GM19238 (cell line): ENCODE results near the gene NBEAL1.
A peak's percentile ranks its signal among the peaks of the same experiment; 100 is the strongest.
"Not testable (repeated sequence)": the region's sequence is repeated elsewhere in the genome, so short reads cannot be mapped to it uniquely, and the experiment has no call there.

ENCODE experiments used
- DNase-seq: peaks from one replicate; pipeline ENCODE4 v3.0.0; 2011; ENCODE audit warnings: low spot score; ENCODE audit not compliant: insufficient read length

The NBEAL1 gene

GRCh38 chr2:203209538-203209937, 194.9 kb downstream of the NBEAL1 start:
- no peak for DNase-seq

GRCh38 chr2:203225423-203226039, 210.9 kb downstream of the NBEAL1 start:
- no peak for DNase-seq

DNA sequence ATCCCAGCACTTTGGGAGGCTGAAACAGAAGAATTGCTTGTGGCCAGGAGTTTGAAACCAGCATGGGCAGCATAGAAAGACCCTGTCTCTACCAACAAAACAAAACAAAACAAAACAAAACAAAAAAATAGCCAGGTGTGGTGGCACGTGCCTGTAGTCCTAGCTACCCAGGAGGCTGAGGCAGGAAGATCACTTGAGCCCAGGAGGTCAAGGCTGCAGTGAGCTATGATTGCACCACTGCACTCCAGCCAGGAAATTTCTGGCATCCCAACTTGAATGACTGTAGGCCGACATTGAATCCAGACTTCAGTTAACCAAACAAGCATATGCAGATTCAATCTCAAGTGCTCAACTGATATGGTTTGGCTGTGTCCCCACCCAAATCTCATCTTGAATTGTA, 215.0 kb downstream of the NBEAL1 start:
- not testable (repeated sequence) for DNase-seq

DNA sequence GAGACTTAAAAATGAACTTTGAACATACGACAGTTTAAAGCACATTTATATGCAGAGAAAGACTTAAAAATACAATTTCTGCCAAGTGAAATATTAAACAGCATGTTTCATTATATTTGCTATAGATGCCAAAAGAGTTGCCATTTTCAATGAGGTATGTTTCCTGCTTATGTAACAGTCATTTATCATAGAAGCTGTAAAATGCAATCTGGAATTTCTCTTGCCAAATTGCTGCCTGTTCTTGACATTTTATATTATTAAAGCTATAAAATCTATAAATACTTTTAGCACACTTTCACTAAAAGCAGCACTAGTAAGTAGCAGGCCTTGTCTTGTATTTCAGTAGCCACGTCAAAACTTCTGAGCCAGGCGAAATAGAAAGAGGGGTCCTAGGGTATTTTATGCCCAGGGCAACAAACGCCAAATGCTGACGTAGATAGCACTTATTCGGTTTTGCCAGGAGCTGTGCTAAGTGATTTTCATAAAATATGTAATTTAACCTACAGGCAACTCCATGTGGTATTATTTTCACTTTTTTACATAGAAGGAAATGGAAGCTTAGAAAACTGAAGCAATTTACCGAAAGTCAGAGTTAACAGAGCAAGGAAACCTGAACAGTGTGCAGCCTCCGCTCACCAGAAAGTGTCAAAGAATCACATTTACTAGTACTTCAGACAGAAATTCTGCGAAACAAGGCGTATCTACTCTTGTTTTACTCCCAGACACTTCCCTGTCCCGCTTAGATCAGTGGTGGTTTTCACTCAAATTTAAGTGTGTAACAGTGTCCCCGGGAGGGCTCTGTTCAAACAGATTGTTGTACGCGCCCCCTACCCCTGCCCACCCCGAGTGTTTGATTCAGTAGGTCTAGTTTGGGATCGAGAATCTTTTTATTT, 222.9 kb downstream of the NBEAL1 start:
- DNase-seq: no peak

GRCh38 chr2:203238292-203238703, 223.6 kb downstream of the NBEAL1 start:
- no peak for DNase-seq

DNA sequence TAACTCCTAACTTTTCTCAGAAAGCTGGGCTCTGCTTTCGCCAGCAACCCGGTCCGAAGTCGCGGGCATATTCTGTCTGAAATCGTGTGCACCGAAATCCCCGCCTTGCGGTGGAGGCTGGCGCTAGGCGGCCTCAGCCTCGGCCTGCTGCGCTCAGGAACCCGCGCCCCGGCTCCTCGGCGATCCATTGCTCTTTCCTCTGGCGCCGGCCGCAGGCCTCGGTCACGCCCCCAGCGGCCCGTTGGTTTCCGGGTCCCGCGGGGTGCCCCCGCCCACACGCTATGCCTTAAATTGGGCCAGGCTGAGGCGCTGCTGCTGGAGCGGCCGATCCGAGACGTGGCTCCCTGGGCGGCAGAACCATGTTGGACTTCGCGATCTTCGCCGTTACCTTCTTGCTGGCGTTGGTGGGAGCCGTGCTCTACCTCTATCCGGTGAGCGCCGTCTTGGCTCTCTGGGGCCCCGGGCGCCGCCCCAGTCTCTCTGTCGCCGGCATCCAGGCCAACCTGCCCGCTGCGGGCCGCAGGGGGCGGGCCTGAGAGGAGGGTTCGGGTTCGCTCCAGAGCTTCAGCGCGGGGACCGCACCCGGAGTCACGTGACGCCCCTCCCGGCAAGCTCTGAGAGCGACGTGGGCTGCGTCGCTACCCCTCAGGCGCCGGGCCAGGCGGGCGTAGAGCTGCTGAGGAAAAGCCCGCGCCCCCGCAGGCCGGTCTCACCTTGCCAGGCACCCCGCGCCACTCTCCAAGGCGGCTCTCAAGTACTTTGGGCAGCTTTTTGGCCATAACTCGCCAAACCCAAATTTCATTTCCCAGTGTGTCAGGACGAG, 224.2 kb downstream of the NBEAL1 start, which contains the start of gene CYP20A1:
Gene CYP20A1, plus strand, starts transcription at position 315 of the 823 bp plus-strand sequence. Its CDS starts 45 bp downstream, at position 360.
- DNase-seq: peak; percentile 88

DNA sequence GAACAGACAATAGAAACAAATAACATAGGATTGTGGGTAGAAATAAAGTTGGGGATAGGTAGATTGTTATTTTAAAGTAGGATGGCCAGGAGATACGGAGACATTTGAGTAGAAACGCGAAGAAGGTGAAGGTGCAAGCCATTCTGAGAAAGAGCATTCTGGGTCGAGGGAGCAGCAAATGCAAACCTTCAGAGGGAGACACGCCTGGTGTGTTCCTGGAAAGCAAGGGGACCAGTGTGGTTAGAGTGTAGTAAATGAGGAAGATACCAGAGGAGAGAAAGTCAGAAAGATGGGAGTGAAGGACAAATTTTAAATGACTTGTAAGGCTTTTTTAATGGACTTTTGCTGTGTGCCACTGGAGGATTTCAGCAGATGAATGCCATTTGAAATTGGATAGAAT, 225.8 kb downstream of the NBEAL1 start:
- no peak for DNase-seq

- no peak for DNase-seq
These were observed 227.8 kb downstream of the NBEAL1 start for GRCh38 chr2:203242518-203242917.

- no peak for DNase-seq
These were observed 232.0 kb downstream of the NBEAL1 start for GRCh38 chr2:203246646-203247045.

DNA sequence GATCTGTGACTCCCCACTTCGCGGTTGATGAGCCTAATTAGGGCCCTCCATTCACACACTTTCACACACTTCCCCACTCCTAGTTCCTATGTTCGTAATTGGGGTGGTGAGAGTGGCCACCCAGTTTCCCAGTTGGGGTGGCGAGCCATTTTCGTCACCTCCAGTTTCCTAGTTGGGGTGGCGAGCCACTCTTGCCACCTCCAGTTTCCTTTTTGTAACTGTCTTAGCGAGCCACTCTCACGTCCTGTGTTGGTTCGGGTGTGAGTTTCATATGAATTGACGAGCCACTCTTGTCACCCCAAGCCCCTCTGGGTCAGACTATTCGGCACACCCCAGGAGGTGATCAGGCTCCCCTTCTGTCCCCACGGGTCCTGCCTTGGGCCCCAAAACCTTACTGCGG, 238.1 kb downstream of the NBEAL1 start:
- DNase-seq: no peak

DNA sequence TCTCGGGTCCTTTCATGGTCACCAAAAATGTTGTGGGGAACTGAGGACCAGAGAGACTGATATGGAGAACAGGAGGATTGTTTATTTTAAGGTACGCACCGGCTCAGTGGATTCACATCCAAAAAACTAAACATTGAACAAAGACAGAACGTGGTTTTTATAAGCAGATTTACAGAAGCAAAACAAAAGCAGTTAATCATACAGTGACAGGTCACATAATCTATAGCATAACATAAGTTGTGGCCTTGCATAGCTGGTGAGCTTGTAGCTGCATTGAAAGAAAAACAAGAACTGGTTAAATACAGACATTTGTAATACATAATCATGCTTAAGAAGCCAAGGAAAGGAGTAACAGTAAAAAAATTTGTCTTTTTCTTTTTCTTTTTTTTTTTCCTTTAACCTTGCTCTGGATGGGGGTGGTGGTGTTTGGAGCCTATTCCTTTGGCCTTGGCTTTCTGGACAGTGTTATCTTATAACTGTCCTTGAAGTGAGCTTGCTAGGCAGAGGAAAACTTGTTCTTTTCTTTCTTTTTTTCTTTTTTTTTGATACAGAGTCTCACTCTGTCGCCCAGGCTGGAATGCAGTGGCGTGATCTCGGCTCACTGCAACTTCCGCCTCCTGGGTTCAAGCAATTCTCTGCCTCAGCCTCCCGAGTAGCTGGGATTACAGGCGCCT, 238.9 kb downstream of the NBEAL1 start:
- DNase-seq: not testable (repeated sequence)

DNA sequence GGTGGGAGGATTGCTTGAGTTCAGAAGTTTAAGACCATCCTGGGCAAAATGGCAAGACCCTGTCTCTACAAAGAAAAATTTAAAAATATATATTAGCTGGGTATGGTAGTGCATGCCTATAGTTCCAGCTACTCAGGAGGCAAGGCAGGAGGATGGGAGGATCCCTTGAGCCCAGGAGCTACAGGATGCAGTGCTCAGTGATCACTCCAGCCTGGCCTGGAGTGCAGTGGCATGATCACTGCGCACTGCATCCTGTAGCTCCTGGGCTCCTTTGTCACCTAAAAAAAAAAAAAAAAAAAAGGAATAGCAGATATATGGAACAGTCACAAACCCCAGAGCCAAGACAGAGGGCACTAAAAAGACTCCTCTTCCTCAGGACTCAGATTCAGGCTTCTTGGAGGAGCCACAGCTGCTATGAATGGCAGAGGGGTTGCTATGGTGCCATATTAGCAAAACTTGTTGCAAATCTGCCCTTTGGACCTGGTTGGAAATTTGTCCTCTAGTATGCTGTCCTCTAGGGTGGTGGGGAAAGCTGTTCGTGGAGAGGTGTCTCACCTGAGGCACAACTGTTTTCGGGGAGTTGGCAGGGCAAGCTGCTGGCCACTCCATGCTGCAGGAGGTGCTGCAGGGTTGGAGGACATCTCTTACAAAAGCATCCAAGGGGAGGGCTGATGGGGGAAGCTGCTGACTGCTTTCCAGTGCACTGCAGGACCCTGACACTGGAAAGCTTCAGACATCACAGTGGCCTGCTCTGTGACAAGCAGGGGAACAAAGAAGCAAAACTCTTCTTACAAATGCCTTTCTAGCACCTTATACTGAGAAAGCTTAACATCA, 246.9 kb downstream of the NBEAL1 start:
- no peak for DNase-seq
